ENCODE data around the gene RGS12. TPM values are rescaled to one million over a fixed set of nuclear protein-coding genes. Genes with fewer than 3 reads are reported as not detected.

Gene RGS12
- polyA plus RNA-seq, 1 of the 3 experiments (the other 2 are of a cell fraction), result 18.4 TPM

DNA sequence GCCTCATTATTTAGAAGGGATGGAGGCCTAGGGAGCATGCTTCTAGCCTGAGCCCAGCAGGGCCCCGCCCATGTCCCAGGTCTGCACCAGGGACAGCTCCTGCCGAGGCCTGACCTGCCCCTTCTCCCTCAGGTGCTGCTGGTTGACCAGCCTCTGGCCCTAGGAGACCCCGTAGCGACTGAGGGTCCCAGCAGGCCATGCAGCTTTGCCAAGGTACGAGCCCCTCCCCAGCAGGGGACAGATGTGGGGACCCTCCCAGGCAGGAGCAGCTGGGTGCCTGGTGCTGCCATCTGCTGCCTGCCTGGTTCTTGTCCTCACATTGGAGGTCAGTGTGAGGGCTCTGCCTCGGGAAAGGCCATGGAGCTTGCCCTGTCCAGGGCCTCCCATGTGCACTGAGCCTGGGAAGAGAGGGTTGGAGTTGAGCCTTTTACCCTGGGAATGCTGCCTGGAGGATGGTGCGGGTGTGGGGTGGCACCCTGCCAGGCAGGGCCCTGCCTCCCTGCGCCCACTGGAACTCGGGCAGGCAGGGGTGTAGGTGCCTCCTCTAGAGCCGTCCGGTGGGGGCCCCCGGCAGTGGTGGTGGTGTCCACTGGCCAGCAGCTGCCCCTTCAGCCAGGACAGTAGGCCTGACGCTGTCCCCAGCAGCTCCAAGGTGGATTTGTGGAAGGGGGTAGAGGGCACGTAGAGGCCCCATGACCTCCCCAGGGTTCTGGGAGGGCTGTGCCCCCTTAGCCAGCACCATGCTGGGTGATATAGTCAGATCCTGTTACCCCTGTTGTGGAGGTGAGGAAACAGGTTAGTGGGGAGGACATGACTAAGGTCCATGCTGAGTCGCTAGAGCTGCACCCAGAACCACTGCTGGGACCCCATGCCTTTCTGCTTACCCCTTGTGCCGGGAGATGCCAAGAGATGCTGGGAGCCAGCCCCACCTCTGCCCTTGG lies 46.1 kb upstream of the RGS12 start:
- H3K36me3 ChIP-seq (replicated peaks in 1 of 2; ENCODE audit: control insufficient read depth in 1 of 2, insufficient read depth in 2 of 2, low read length in 1 of 2), result peaks cover 0 to 8% of the 10 kb centered on the region in 2 experiments
- H3K4me1 ChIP-seq (ENCODE audit: control insufficient read depth in 1 of 2, insufficient read depth in 2 of 2, low read depth in 1 of 2, low read length in 1 of 2), result peaks cover 0 to 9% of the 10 kb centered on the region in 2 experiments; a peak in 1 of 4 replicates
- no peaks in the 10 kb centered on the region for H4K20me1 ChIP-seq (ENCODE audit: insufficient read depth)
- no peaks in the 10 kb centered on the region for H3K79me2 ChIP-seq (ENCODE audit: insufficient read depth)
- H3K9me3 ChIP-seq, result no peaks in the 10 kb centered on the region
- ChIA-PET CTCF (interaction anchor here (1.0 to 1.6 kb wide), 3 partner anchors 13 to 53 kb away, joined by 3 to 5 read pairs (median 3); no protein-coding TSS in a partner anchor), POLR2A (no interaction called here)
- TF ChIP-seq EZH2phosphoT487 (IDR thresholded peaks at IDR 0.05; ENCODE audit: borderline replicate concordance, low read depth) (no peak), NFIC (IDR thresholded peaks at IDR 0.05; ENCODE audit: borderline replicate concordance) (no peak), FOXM1 (IDR thresholded peaks at IDR 0.05; ENCODE audit: low read depth) (no peak), RXRA (IDR thresholded peaks at IDR 0.05; ENCODE audit: borderline replicate concordance, low read depth) (no peak), TEAD4 (IDR thresholded peaks at IDR 0.05; ENCODE audit: borderline replicate concordance, insufficient read depth) (no peak), GABPA (IDR thresholded peaks at IDR 0.05; ENCODE audit: low read depth) (no peak), SIN3A (IDR thresholded peaks at IDR 0.05; ENCODE audit: borderline replicate concordance, low read depth, low read length) (no peak), ZBTB33 (IDR thresholded peaks at IDR 0.05; ENCODE audit: borderline replicate concordance, low read depth) (no peak), REST (IDR thresholded peaks at IDR 0.05; ENCODE audit: low read depth, low read length) (0 out of 2 replicates have a peak, but pooled peaks have one; percentile 45), RAD21 (IDR thresholded peaks at IDR 0.05; ENCODE audit: low read length) (peak; percentile 18; the same call in 1 of the 2 replicates), EP300 (IDR thresholded peaks at IDR 0.05; ENCODE audit: borderline replicate concordance in 1 of 2, low read depth in 1 of 2, low read length in 1 of 2) (no peak)
- H3K27ac ChIP-seq (ENCODE audit: low read depth in 2 of 2, low read length in 1 of 2), result no peak overlapping the region; a peak in 1 of 4 replicates
- no peak overlapping the region for H2AFZ ChIP-seq (ENCODE audit: low read depth)
- H3F3A ChIP-seq (replicated peaks; ENCODE audit: insufficient read depth), result no peaks in the 10 kb centered on the region
- H3K4me3 ChIP-seq (ENCODE audit: low read depth in 2 of 2, low read length in 1 of 2), result no peak overlapping the region
- H3K9me2 ChIP-seq, result no peaks in the 10 kb centered on the region
- no peak overlapping the region for H3K9ac ChIP-seq
- WGBS (ENCODE audit: low lambda C conversion rate), result 96% methylated on average over 8 of the region's 16 CpGs
- no peaks in the 10 kb centered on the region for H3K27me3 ChIP-seq (ENCODE audit: insufficient read depth)
- no peak for DNase-seq
- H3K4me2 ChIP-seq, result no peak overlapping the region

All from SK-N-SH (cell line).